NB4 (cell line): ENCODE measurements around the gene CCDC18.

ENCODE experiments used
- CTCF ChIP-seq: IDR thresholded peaks from one replicate; pipeline ENCODE4 v1.5.1; 2012; ENCODE audit warnings: low read depth, low read length
- MAX ChIP-seq: IDR thresholded peaks from 2 replicates; pipeline ENCODE4 v1.6.1; 2011; ENCODE audit warnings: low read depth, low read length
- POLR2A ChIP-seq: IDR thresholded peaks from 2 replicates; pipeline ENCODE4 v1.6.1; 2011; ENCODE audit warnings: mild to moderate bottlenecking; ENCODE audit not compliant: insufficient read length; ENCODE audit errors: extremely low read depth

GRCh38 chr1:93296555-93297154 lies 116.1 kb downstream of the CCDC18 start:
- TF ChIP-seq CTCF, result no peak
- no peak for TF ChIP-seq POLR2A
- TF ChIP-seq MAX, result no peak
